Parietal lobe (tissue), 2 donors: ENCODE data around the gene COL9A3. TPM values are rescaled to one million over a fixed set of nuclear protein-coding genes. Genes with fewer than 3 reads are reported as not detected.

Experiments used
- small RNA-seq: library from RNA; depleted of rRNA; stranded (forward); fragments of <200 nt; gene quantifications from one replicate; pipeline ENCODE3, GENCODE V24; 2014; ENCODE audit warnings: low replicate concordance
- total RNA-seq: library from RNA; depleted of rRNA; stranded (reverse); fragments of >200 nt; gene quantifications from one replicate; pipeline ENCODE4 v1.2.3, GENCODE V29; 2014

The COL9A3 gene
- 27.9 TPM for total RNA-seq

DNA sequence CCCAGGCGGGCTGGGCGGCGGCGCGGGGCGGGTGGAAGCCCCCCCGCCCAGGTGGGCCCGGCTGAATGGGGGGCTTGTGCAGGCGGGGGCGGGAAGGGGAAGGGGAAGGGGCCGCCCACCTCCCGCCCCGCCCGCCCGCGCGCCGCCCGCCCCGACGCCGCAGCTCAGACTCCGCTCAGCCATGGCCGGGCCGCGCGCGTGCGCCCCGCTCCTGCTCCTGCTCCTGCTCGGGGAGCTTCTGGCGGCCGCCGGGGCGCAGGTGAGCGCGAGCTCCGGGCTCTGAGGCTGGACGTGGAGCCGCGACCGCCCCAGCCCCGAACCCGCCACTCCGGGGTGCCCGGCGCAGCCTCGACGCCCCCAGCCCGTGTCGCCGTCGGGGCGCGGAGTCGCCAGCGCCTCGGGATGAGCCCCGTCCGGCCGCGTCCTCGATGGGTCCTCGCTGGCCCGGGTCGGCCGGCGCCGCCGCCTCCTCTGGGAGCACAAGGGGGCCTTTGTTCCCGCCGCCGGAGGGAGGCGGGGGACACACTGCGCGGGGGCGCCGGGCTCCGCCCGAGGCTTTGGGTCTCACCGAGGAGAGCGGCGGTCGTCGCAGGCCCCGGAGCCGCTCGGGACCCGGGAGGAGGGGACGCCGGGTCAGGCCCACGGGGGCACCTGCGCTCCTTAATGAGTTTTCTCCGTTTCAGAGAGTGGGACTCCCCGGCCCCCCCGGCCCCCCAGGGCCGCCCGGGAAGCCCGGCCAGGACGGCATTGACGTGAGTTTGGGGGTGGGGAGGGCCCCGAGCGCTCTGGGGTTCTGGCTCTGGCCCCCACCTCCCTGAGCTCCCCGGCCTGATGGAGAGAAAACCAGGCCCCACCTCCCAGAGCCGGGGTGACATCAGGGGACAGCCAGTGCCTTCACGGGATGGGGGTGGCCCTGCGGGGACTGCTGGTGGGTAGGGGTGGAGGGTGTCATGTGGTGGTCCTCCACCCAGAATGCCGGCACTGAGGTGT lies at the start of gene COL9A3:
Gene COL9A3 (plus strand): TSS at position 167 of the 990 bp plus-strand sequence. CDS start 15 bp downstream, at position 182.

DNA sequence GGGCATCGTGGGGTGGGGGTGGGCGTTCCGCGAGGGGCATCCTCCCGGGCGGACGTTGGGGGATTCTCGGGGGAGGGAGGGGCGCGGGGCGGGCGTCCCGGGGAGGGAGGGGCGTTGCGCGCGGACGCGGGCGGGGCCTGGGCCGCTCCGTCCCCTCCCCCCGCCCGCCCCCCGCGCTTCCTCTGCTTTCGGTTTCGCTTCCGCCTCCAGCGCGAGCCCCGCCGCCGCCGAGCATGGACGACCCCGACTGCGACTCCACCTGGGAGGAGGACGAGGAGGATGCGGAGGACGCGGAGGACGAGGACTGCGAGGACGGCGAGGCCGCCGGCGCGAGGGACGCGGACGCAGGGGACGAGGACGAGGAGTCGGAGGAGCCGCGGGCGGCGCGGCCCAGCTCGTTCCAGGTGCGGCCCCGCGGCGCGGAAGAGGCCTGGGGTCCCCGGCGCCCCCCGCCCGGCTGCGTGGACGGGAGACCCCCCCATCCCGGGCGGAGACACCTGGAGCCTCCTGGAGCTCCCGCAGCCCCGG lies 12.2 kb upstream of the COL9A3 start, which contains the start of gene OGFR:
Gene OGFR (plus strand): TSS at position 209 of the 528 bp plus-strand sequence. CDS start 25 bp downstream, at position 234.

DNA sequence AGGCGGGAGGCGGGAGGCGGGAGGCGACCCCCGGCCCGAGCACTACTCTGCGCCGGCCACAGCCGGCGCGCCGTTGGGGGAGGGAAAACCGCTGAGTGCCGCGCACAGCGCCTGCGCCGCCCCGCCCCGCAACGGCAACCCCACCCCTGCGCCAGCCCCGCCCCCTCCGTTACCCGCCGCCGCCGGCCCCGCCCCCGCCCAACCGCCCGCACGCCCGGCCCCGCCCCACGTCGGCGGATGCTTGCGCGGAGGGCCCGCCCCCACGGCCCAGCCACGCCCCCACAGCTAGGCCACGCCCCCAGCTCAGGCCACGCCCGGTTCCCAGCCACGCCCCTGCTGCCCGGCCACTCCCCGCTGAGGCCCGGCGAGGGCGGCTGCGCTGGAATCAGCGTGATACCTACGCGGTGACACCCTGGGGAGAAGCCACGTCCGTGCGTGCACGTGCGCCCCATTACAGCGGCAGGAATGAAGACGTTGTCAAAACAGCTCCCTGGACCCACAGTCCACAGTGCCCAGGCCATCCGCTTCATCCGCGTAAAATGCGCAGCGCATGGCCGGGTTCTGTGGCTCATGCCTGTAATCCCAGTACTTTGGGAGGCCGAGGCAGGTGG lies 45.0 kb downstream of the COL9A3 start, which contains the start of gene TCFL5:
Gene TCFL5 (minus strand): TSS at position 97 of the 611 bp plus-strand sequence. CDS start 152 bp downstream, outside the sequence.

Small RNA genes within 50 kb of the gene (small RNA-seq; reads per million reads assigned to genes)
- gene DPH3P1, result not detected

Other genes starting within 250 kb of the COL9A3 start
- 2.5 TPM for gene SLCO4A1, start 174.5 kb upstream of the COL9A3 start, total RNA-seq
- gene NTSR1, start 108.2 kb upstream of the COL9A3 start, total RNA-seq, result 11.9 TPM
- 15.3 TPM for gene MRGBP, start 20.6 kb upstream of the COL9A3 start, total RNA-seq
- 26.9 TPM for gene OGFR, start 12.2 kb upstream of the COL9A3 start, total RNA-seq
- gene TCFL5, start 44.8 kb downstream of the COL9A3 start, total RNA-seq, result 8.1 TPM
- 72.6 TPM for gene DIDO1, start 109.5 kb downstream of the COL9A3 start, total RNA-seq
- 49.8 TPM for gene GID8, start 121.1 kb downstream of the COL9A3 start, total RNA-seq
- 0.31 TPM for gene SLC17A9, start 135.7 kb downstream of the COL9A3 start, total RNA-seq
- gene BHLHE23, start 189.9 kb downstream of the COL9A3 start, total RNA-seq, result 0.94 TPM